Progenitor cell of endocrine pancreas (in vitro differentiated cells): ENCODE measurements around the gene HVCN1. TPM values are rescaled to one million over a fixed set of nuclear protein-coding genes. Genes with fewer than 3 reads are reported as not detected.

ENCODE experiments used
- DNase-seq: peaks from one replicate; pipeline ENCODE4 v3.0.0; 2021; ENCODE audit warnings: low spot score; ENCODE audit not compliant: unreplicated experiment
- H3K27ac Mint-ChIP-seq: 2 replicates; pipeline ENCODE4 v1.8.0; 2021; ENCODE audit warnings: mild to moderate bottlenecking, moderate library complexity, mixed read lengths
- H3K27me3 Mint-ChIP-seq: 2 replicates; pipeline ENCODE4 v1.8.0; 2021; ENCODE audit warnings: mixed read lengths
- H3K36me3 Mint-ChIP-seq: 2 replicates; pipeline ENCODE4 v1.8.0; 2022; ENCODE audit warnings: mixed read lengths; ENCODE audit not compliant: insufficient read depth
- H3K4me1 Mint-ChIP-seq: 2 replicates; pipeline ENCODE4 v1.8.0; 2021; ENCODE audit warnings: low read depth, mixed read lengths
- H3K4me3 Mint-ChIP-seq: 2 replicates; pipeline ENCODE4 v1.8.0; 2021; ENCODE audit warnings: low read depth, mild to moderate bottlenecking, moderate library complexity, mixed read lengths
- H3K9me3 Mint-ChIP-seq: 2 replicates; pipeline ENCODE4 v1.8.0; 2021; ENCODE audit warnings: low read depth, mixed read lengths
- CTCF ChIP-seq: fragments of 200-600 bp; sonication (generic); IDR thresholded peaks from one replicate; pipeline ENCODE4 v1.5.0; 2021; ENCODE audit warnings: antibody characterized with exemption, mild to moderate bottlenecking; ENCODE audit not compliant: unreplicated experiment
- total RNA-seq: library from RNA; stranded (reverse); gene quantifications from 2 replicates; pipeline ENCODE4 v1.2.1, GENCODE V29; 2021

Gene HVCN1
- total RNA-seq, 1 donor from 2014 or later, result 4.2 TPM

DNA sequence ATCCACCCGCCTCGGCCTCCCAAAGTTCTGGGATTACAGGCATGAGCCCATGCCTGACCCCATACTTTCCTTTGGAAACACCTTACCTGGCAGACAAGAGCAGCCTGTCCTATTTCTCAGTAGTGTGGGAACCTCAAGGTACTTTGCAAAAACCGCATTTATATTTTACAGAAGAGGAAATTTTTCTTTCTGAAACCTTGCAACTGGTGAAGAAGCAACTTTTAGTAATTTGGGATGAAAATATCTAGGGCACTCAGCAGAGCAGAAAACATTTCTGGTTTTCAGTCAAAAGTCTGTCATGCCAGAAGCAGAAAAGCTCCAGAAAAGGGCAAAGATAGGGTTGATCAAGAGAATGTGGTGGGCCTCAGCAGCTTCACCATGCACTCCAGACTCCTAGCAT is 21.2 kb downstream of the HVCN1 start:
- Mint-ChIP-seq H3K9me3 (peaks cover 5% of the 10 kb centered on the region), H3K27ac (no peak overlapping the region), H3K4me3 (no peak overlapping the region), H3K27me3 (no peaks in the 10 kb centered on the region), H3K36me3 (peaks cover 6% of the 10 kb centered on the region), H3K4me1 (peaks cover 3% of the 10 kb centered on the region)
- no peak for TF ChIP-seq CTCF
- DNase-seq, result no peak

GRCh38 chr12:110666892-110667291 is 22.0 kb downstream of the HVCN1 start:
- H3K9me3 Mint-ChIP-seq, result peaks cover 5% of the 10 kb centered on the region
- DNase-seq, result no peak
- no peak overlapping the region for H3K4me3 Mint-ChIP-seq
- peaks cover 3% of the 10 kb centered on the region for H3K4me1 Mint-ChIP-seq
- peaks cover 6% of the 10 kb centered on the region for H3K36me3 Mint-ChIP-seq
- H3K27ac Mint-ChIP-seq, result no peak overlapping the region
- H3K27me3 Mint-ChIP-seq, result no peaks in the 10 kb centered on the region
- no peak for TF ChIP-seq CTCF

DNA sequence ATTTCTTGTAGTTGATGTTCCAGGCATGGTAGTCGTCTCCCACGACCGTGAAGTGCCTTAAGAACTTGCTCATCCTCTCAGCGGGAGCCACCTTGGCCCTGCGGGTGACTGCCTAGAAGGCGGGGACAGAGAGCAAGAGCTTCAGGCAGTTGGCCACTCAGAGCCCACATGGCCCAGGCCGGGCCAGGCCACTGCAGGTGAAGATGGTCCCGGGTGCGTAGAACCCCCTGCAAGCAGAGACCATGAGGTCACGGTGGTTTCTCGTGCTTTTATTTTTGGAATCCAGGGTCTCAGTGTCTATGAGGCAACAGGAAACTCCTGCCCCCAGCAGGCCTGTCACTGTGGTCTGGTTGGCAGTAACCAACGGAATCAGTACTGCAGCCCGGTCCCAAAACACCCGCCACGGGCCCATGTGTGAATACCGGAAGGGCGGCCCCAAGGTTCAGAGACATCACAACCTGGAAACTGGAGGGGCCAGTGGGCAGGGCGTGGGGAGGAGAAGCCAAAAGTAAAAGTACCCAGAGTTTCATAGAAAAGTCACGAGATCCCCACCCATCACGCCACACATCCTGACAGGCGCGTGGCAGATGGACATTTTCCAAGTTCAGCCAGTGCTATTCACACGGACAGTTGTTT is 27.5 kb downstream of the HVCN1 start:
- TF ChIP-seq CTCF, result no peak
- Mint-ChIP-seq H3K36me3 (peaks cover 3% of the 10 kb centered on the region), H3K4me3 (no peak overlapping the region), H3K4me1 (peaks cover under 1% of the 10 kb centered on the region), H3K27me3 (no peaks in the 10 kb centered on the region), H3K9me3 (peaks cover 2% of the 10 kb centered on the region), H3K27ac (no peak overlapping the region)
- DNase-seq, result no peak

DNA sequence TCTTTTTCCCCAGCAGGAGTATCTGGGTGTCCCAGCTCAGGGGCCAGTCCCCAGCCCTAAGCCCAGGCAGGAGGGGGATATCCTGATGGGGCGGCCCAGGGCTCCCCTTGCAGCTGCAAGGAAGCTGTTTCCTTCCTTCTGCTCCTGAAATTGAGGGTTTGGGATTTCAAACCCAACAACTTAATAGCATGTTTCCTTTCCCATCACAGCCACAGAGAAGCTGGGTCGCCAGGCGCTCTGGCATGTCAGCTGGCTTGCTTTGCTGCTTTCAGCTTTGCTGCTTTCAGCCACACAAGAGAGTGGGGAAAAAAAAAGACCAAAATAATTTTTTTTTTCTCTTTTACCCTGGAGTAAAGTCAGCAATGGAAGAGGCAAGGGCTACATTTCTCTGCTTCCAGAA is 30.0 kb downstream of the HVCN1 start:
- Mint-ChIP-seq H3K36me3 (peaks cover 4% of the 10 kb centered on the region), H3K27ac (no peak overlapping the region), H3K9me3 (no peaks in the 10 kb centered on the region), H3K4me3 (no peak overlapping the region), H3K27me3 (no peaks in the 10 kb centered on the region), H3K4me1 (no peaks in the 10 kb centered on the region)
- TF ChIP-seq CTCF, result no peak
- DNase-seq, result no peak

- no peak for DNase-seq
- no peak overlapping the region for H3K27ac Mint-ChIP-seq
- no peak for TF ChIP-seq CTCF
- H3K4me1 Mint-ChIP-seq, result no peaks in the 10 kb centered on the region
- peaks cover 5% of the 10 kb centered on the region for H3K36me3 Mint-ChIP-seq
- H3K9me3 Mint-ChIP-seq, result no peaks in the 10 kb centered on the region
- H3K4me3 Mint-ChIP-seq, result no peak overlapping the region
- no peaks in the 10 kb centered on the region for H3K27me3 Mint-ChIP-seq
Observed at GRCh38 chr12:110658242-110658641, 30.7 kb downstream of the HVCN1 start.
